GM19372 (cell line): ENCODE data around the gene ATP2A3.
"Not testable (repeated sequence)": the region's sequence is repeated elsewhere in the genome, so short reads cannot be mapped to it uniquely, and the experiment has no call there.

Experiments used
- ATAC-seq: cut with Tn5 transposase; IDR thresholded peaks from one replicate; pipeline ENCODE4 v1.9.1; 2021; ENCODE audit warnings: mild to moderate bottlenecking, low read depth, moderate library complexity; ENCODE audit not compliant: unreplicated experiment

ATP2A3 gene

GRCh38 chr17:3956983-3957382 lies 7.3 kb downstream of the ATP2A3 start:
- ATAC-seq, result no peak

GRCh38 chr17:3956327-3956957 lies 7.8 kb downstream of the ATP2A3 start:
- no peak for ATAC-seq

GRCh38 chr17:3955673-3955988 lies 8.6 kb downstream of the ATP2A3 start:
- ATAC-seq, result no peak

DNA sequence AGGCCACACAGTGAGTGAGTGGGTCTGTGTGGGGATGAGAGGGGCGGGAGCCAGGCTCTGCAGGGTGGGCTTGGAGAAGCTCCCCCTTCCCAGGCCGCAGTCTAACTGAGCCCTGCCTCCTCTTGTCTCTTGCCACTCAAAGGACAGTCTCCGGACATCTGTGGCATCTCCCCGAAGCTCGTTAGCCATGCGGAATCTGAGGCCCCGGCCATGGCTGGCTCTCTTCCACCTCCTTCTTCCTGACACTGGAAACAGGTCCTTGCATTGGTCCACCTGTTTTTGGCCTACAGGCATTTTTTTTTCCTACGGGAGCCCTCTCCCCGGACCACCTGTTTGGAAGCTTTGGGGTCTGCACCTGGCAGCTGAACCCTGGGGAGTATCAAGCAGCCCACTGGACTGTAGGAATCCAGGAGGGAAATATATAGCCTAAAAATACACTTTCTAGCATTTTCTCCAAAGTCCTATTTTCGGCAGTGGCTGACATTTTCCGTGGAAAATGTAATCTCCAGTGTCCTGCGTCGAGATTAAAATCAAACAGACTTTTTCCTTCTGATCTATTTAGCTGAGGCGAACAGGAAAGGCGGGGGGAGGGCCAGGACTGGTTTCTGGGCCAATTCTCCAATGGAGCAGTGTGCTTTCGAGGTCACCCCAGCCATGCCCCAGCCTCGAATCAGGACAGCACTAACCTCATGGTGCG lies 9.1 kb downstream of the ATP2A3 start:
- ATAC-seq, result no peak

DNA sequence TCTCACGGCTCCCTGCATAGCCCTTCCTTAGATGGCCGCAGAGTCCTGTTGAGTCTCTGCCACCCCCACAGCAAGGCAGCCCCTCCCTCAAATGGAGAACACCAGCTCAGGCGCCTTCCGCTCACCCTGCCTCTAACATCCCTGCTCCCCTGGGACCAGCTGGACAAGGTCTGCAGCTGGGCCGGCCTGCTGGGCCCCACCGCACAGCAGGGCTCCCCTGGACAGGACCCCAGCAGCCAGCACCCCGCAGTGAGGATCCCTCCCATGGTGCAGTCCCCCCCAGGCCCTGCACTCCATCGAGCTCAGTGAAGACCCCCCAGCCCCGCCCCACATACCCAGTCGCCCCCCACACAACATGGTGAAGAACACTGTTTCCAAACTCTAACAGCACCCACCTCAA lies 10.2 kb downstream of the ATP2A3 start:
- ATAC-seq, result no peak

DNA sequence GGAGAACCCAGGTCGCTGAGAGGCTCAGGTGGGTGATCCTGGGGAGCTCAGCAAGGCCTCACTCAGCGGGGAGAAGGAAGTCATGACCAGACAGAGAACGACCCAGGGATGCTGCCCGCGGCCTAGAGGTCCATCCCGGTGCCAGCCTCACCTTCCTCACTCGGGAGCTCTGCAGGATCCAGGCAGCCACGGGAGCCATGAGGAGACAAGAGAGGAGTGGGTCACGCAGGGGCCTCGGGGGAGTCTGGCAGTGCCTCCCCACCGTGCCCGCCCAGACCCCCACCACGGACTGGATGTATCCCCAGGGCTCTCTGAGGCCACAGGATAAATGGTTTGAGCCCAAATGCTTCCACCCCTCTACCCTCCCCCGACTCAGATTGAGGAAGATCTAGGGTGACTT lies 10.7 kb downstream of the ATP2A3 start:
- ATAC-seq, result no peak

DNA sequence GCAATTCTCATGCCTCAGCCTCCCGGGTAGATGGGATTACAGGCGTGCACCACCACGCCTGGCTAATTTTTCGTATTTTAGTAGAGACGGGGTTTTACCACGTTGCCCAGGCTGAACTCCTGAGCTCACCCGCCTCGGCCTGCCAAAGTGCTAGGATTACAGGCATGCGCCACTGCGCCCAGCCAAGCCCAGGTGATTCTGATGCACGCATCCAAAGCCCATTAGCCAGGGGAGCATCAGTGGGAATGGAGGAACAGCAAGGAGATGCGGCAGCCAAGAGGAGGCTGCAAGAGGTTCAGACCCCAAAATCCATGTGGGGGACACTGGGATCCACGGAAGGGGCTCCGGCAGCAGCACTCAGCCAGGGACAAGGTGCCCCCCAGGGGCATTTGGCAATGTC lies 12.1 kb downstream of the ATP2A3 start:
- ATAC-seq, result no peak

DNA sequence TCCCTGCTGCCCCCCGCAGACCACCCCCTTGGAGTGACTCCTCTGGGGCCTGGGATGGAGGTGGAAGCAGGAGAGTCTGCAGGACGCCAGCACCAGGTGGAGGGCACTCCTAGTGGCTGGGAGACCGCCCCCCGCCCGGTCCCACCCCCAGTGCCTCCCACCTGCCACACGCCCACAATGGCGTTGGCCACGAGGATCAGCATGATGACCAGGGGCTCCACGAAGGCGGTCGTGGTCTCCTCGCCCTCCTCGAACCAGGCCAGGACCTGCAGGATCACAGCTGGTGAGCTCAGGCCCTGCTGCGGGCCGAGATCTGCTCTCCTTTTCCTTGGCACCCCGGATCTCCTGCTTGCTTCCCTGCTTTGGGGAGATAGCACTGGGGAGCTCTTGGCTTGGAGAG lies 12.8 kb downstream of the ATP2A3 start:
- no peak for ATAC-seq

DNA sequence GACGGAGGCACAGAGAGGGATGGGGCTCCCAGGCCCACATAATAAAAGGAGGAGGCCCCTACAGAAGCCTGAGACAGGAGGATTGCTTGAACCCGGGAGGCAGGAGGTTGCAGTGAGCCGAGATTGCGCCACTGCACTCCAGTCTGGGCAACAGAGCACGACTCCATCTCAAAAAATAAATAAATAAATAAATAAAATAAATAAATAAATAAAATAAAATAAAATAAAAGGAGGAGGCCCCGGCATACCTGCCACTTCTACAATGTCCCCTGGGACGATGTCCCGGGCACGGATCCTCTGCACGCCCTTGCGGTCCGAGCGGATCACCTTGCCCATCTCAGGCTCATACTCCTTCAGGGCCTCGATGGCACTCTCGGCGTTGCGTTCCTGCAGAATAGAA lies 13.2 kb downstream of the ATP2A3 start:
- no peak for ATAC-seq

DNA sequence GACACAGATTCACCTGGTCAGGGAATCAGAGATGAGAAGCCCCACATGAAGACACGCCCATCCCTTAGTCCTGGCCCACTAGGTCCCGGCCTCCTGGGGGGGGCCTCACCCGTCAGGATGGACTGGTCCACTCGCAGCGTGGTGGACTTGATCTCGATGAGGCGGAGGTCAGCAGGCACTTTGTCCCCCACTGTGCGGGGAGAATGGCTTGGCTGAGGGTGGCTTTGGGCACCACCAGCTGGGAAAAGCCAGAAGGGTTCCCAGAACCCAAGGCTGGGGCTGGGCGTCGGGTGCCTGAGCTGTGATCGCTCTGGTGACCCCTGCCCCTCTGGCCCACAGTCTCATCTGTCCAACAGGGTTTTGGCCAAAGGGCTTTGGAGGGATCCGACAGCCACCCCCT lies 13.7 kb downstream of the ATP2A3 start:
- ATAC-seq, result no peak

DNA sequence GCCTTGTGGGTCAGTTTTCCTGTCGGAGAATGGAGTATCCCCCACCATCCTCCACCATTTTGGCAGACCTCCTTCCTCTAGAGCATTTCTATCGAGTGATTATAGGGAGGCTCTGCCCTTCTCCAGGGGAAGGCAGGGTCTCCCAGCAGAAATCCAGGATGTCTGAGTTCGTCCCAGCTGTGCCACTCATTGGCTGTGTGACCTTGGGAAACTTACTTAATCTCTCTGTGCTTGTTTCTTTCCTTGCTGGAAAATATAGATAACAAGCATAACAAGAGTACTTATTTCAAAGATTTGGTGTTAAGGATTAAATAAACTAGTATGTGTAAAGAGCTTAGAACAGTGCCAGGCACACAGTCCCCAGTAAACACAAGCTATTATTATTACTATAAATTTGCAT lies 14.8 kb downstream of the ATP2A3 start:
- no peak for ATAC-seq

- not testable (repeated sequence) for ATAC-seq
These were observed 15.7 kb downstream of the ATP2A3 start for GRCh38 chr17:3948551-3948950.

- ATAC-seq, result no peak
These were observed 16.9 kb downstream of the ATP2A3 start for GRCh38 chr17:3947318-3947810.

- no peak for ATAC-seq
These were observed 17.5 kb downstream of the ATP2A3 start for GRCh38 chr17:3946711-3947235.

DNA sequence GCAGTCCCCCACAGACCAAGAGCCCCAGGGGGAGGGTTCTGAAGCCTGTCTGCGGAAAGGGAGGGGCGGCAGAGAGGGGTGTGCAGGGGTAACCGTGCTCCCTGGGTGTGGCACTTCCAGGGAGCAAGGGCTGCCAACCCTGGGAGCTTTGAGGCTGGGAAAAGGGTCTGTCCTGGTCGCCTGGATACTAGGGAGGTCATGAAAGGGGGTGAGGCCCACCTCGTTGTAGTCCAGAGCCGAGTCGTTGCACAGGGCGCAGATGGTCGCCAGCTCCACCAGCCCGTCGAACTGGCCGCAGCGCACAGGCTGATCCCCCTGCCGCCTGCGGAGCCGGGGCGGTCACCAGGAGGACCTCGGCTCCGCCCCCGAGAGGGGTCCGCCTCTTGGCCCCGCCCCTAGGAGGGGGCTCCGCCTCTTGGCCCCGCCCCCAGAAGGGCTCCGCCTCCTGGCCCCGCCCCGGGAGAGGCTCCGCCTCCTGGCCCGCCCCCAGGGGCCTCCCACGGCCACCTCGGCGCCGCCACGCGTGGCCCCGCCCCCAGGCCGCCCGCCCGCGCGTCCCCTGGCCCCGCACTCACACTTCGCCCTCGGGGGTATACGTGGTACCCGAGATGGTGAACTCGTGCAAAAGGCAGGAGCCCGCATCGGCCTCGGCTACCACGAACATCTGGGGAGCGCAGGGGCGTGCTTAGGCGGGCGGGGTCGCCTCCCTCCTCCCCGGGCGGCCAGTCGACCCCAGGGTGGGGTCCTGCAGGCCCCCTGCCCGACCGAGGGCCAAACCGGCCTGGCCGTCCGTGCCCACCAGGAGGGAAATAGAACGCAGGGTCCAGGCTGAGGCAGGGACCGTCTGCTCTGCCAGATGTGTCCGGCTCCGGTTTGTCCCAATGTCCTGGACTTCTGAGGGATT lies 19.5 kb downstream of the ATP2A3 start:
- ATAC-seq, result no peak

GRCh38 chr17:3943240-3943891 lies 20.9 kb downstream of the ATP2A3 start:
- ATAC-seq, result no peak

- no peak for ATAC-seq
These were observed 23.1 kb downstream of the ATP2A3 start for GRCh38 chr17:3940965-3941698.

DNA sequence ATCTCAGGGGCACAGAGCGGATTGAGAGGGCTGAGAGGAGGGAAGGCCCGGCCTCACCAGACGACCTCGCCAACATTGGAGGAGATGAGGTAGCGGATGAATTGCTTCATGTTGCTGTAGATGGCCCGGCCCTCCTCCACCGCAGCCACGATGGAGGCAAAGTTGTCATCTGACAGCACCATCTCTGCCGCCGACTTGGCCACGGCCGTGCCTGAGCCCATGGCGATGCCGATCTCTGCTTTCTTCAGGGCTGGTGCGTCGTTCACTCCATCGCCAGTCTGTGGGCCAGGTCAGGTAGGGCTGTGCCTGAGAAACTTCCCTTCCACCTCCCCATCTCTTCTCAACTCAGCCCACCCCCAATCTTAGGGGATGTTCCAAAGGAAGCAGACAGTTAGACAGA lies 26.9 kb downstream of the ATP2A3 start:
- ATAC-seq, result no peak

DNA sequence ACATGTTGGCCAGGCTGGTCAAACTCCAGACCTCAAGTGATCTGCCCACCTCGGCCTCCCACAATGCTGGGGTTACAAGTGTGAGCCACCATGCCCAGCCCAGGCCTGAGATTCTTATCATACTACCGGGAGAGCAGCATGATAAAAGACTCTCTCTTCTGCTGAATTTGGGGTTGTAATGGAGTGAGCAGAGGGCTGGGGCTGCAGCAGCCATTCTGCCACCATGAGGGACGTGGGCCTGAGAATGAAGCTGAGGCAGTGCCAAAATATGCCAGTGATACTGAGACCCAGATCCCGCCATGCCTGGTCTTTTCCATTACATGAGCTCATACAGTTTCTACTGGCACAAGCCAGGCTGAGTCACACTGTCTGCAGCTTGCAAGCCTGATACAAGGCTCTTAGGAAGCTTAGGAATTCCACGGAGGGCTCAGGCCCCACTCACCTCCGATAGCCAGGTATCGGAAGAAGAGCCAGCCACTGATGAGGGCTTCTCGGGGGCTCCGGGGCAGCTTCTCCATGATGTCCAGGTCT lies 28.3 kb downstream of the ATP2A3 start:
- no peak for ATAC-seq

- ATAC-seq, result no peak
These were observed 29.1 kb downstream of the ATP2A3 start for GRCh38 chr17:3935140-3935542.
